GM12878 (cell line): ENCODE measurements around the gene ARL3. TPM values are rescaled to one million over a fixed set of nuclear protein-coding genes. Genes with fewer than 3 reads are reported as not detected.

Source experiments
- ATAC-seq: fragments of 200-7000 bp; cut with Tn5 transposase; 3 replicates; pipeline ENCODE4 v1.9.1; 2020; ENCODE audit warnings: mild to moderate bottlenecking, moderate library complexity
- BruUV-seq: library from RNA; stranded (reverse); fragments of 400-500 nt; replicated peaks from 2 replicates; lab custom pipeline; 2021; lab: Mats Ljungman, UMichigan
- CTCF ChIA-PET: fragments of 300-600 bp; sonication (Branson Sonifier 250); formaldehyde crosslinking; extraction: SDS; loops from one replicate; lab custom pipeline; 2021; ENCODE audit warnings: inconsistent platforms; lab: Yijun Ruan, JAX
- POLR2A ChIA-PET: fragments of 350-600 bp; formaldehyde crosslinking; extraction: SDS; loops from one replicate; lab custom pipeline; 2021; ENCODE audit warnings: inconsistent platforms; lab: Charles Lee
- RAD21 ChIA-PET: fragments of 300-600 bp; sonication (Branson Sonifier 250); formaldehyde crosslinking; loops from one replicate; lab custom pipeline; 2023; ENCODE audit warnings: antibody characterized with exemption; ENCODE audit not compliant: unreplicated experiment; lab: Charles Lee
- SMC1A ChIA-PET: fragments of 300-600 bp; sonication (Branson Sonifier 250); formaldehyde crosslinking; loops from one replicate; lab custom pipeline; 2023; ENCODE audit not compliant: unreplicated experiment, uncharacterized antibody; lab: Charles Lee
- DNase-seq: peaks from one replicate; pipeline ENCODE4 v3.0.0-alpha.2; 2011; ENCODE audit warnings: low read depth, low spot score
- FAIRE-seq: peaks from 3 replicates; lab custom pipeline; 2011; peaks lifted over from hg19 to GRCh38; lab: Jason Lieb, UNC
- H2AFZ ChIP-seq: 2 replicates; pipeline ENCODE4 v1.6.0; 2011; ENCODE audit warnings: low read depth, low read length, control low read depth; ENCODE audit not compliant: control insufficient read depth
- H3K27ac ChIP-seq: 2 replicates; pipeline ENCODE4 v1.5.1; 2011; ENCODE audit warnings: control low read depth; ENCODE audit not compliant: control insufficient read depth, insufficient read depth
- H3K27me3 ChIP-seq, 2 experiments: replicated peaks in 1 of 2; 2 replicates each; pipeline versions ENCODE4 v1.6.0 to v1.6.1; 2011; ENCODE audit warnings: low read length in 1 of 2; ENCODE audit not compliant: control insufficient read depth in 2 of 2, insufficient read depth in 2 of 2
- H3K36me3 ChIP-seq, 2 experiments: 2 replicates each; pipeline ENCODE4 v1.5.1; 2011; ENCODE audit warnings: low read length in 1 of 2; ENCODE audit not compliant: control insufficient read depth in 2 of 2, insufficient read depth in 2 of 2
- H3K4me1 ChIP-seq: 2 replicates; pipeline ENCODE4 v1.6.1; 2011; ENCODE audit warnings: mild to moderate bottlenecking, low read length, moderate library complexity, mixed read lengths; ENCODE audit not compliant: control insufficient read depth, insufficient read depth
- H3K4me2 ChIP-seq: 2 replicates; pipeline ENCODE4 v1.6.0; 2011; ENCODE audit warnings: control low read depth; ENCODE audit not compliant: control insufficient read depth, insufficient read depth
- H3K4me3 ChIP-seq: fragments of 200-600 bp; sonication (generic); 2 replicates; pipeline ENCODE4 v1.5.1; 2016
- H3K79me2 ChIP-seq: 2 replicates; pipeline ENCODE4 v1.6.0; 2011; ENCODE audit warnings: low read length; ENCODE audit not compliant: control insufficient read depth, insufficient read depth
- H3K9ac ChIP-seq: 2 replicates; pipeline ENCODE4 v1.8.0; 2011; ENCODE audit warnings: low read length, control low read depth, mixed read lengths; ENCODE audit not compliant: control insufficient read depth, insufficient read depth
- H3K9me3 ChIP-seq: replicated peaks from 3 replicates; pipeline ENCODE4 v1.5.1; 2011; ENCODE audit warnings: mild to moderate bottlenecking, low read length; ENCODE audit not compliant: control insufficient read depth, insufficient read depth
- H4K20me1 ChIP-seq: 2 replicates; pipeline ENCODE4 v1.6.0; 2011; ENCODE audit not compliant: control insufficient read depth, insufficient read depth
- EP300 ChIP-seq, 2 experiments: fragments of 150-350 bp in 1 of 2; IDR thresholded peaks; 2 replicates each; pipeline ENCODE4 v1.6.1; 2011 to 2012; ENCODE audit warnings: low read depth in 2 of 2, low read length in 2 of 2, borderline replicate concordance in 1 of 2, improper control_type of control experiment in 1 of 2, inconsistent platforms in 1 of 2; ENCODE audit not compliant: control insufficient read depth in 1 of 2
- IRF5 ChIP-seq: fragments of 450-650 bp; IDR thresholded peaks from 2 replicates; pipeline ENCODE4 v1.6.1; 2017; ENCODE audit warnings: borderline replicate concordance
- MAX ChIP-seq: IDR thresholded peaks from 2 replicates; pipeline ENCODE4 v1.6.1; 2012; ENCODE audit warnings: low read depth, low read length, improper control_type of control experiment
- MEF2B ChIP-seq: fragments of 450-650 bp; IDR thresholded peaks from 2 replicates; pipeline ENCODE4 v1.6.1; 2018; ENCODE audit warnings: mild to moderate bottlenecking, moderate library complexity; ENCODE audit not compliant: partially characterized antibody, poor library complexity, severe bottlenecking
- NKRF ChIP-seq: fragments of 450-650 bp; conservative IDR thresholded peaks from 2 replicates; pipeline ENCODE4 v1.6.1; 2017; ENCODE audit warnings: mild to moderate bottlenecking, moderate library complexity
- PBX3 ChIP-seq: IDR thresholded peaks from 2 replicates; pipeline ENCODE4 v1.6.1; 2011; ENCODE audit warnings: mild to moderate bottlenecking, low read depth, low read length, moderate library complexity; ENCODE audit not compliant: insufficient replicate concordance
- RELA ChIP-seq: fragments of 450-650 bp; IDR thresholded peaks from 2 replicates; pipeline ENCODE4 v1.8.0; 2014; ENCODE audit warnings: borderline replicate concordance; ENCODE audit not compliant: partially characterized antibody
- SKIL ChIP-seq: fragments of 450-650 bp; IDR thresholded peaks from 2 replicates; pipeline ENCODE4 v1.6.1; 2017; ENCODE audit warnings: mild to moderate bottlenecking, low read depth, inconsistent platforms; ENCODE audit not compliant: poor library complexity, severe bottlenecking
- WGBS: methylation state at CpG from one replicate; pipeline ENCODE4 v1.1.6; 2016; ENCODE audit warnings: low lambda C conversion rate; ENCODE audit not compliant: insufficient replicate concordance, insufficient coverage; ENCODE audit errors: missing lambda C conversion rate; 5-methylcytosine and 5-hydroxymethylcytosine counted together
- in situ Hi-C: fragments of 300-500 bp; cut with MboI; formaldehyde crosslinking; loops from 9 replicates; pipeline ENCODE4 v1.14.3; 2018; ENCODE audit warnings: mixed read lengths
- intact Hi-C: fragments of 100-400 bp; cut with micrococcal nuclease; formaldehyde crosslinking; loops from one replicate; pipeline ENCODE4 v1.14.2; 2022; ENCODE audit not compliant: unreplicated experiment
- polyA plus RNA-seq, 11 experiments: library from polyadenylated mRNA; depleted of rRNA in 4 of 11; unstranded in 6 of 11; stranded (reverse) in 5 of 11; fragments of >200 nt; fragmentation: Nextera tagmentation in 4 of 11; fragmentation: Illumina TruSeq in 1 of 11; extraction: Ambion mirVana in 4 of 11; extraction: Trizol in 1 of 11; gene quantifications; 1 replicate in 1 of 11; 2 replicates in 10 of 11; pipeline versions ENCODE4 v1.2.1 to v1.2.3, GENCODE V29; 2011 to 2016; ENCODE audit warnings: inconsistent platforms in 2 of 11, missing spikeins in 2 of 11, low read depth in 1 of 11
- total RNA-seq, 4 experiments: library from RNA; depleted of rRNA in 3 of 4; stranded (reverse); fragments of >200 nt in 3 of 4; fragmentation: Illumina TruSeq in 1 of 4; extraction: Trizol in 1 of 4; gene quantifications; 2 replicates each; pipeline versions ENCODE4 v1.2.1 to v1.2.3, GENCODE V29; 2013 to 2021

Gene ARL3
- total and polyA plus RNA-seq, 10 of the 15 experiments (the other 5 are each of a cell fraction or from before 2014, with no cell fraction given), result 4.9 to 26.1 (median 11.0) TPM

- BruUV-seq, result no TSS peak
- Histone ChIP-seq H3K36me3 (no peaks in the 10 kb centered on the region), H4K20me1 (no peaks in the 10 kb centered on the region; the same call in 1 of the 2 replicates), H3K9ac (peak overlapping the region; percentile 95), H3K79me2 (peaks cover 41% of the 10 kb centered on the region), H3K4me1 (0 out of 2 replicates have a peak, but pooled peaks cover 6% of the 10 kb centered on the region), H3K27ac (peak overlapping the region; percentile 70; the same call in 1 of the 2 replicates), H3K9me3 (no peaks in the 10 kb centered on the region), H3K4me2 (peak overlapping the region; percentile 96), H3K27me3 (no peaks in the 10 kb centered on the region), H2AFZ (no peak overlapping the region), H3K4me3 (peak overlapping the region; percentile 68)
- DNase-seq (no peak), ATAC-seq (no peak), FAIRE-seq (no peak)
- no peak for TF ChIP-seq PBX3
- no peak for TF ChIP-seq EP300 (IDR thresholded peaks at IDR 0.05; ENCODE audit: borderline replicate concordance in 1 of 2, control insufficient read depth in 1 of 2, low read depth in 2 of 2, low read length in 2 of 2)
- TF ChIP-seq RELA, result no peak
- no peak for TF ChIP-seq MAX
- no peak for TF ChIP-seq MEF2B
- TF ChIP-seq SKIL, result no peak
- no peak for TF ChIP-seq IRF5
- TF ChIP-seq NKRF, result no peak
- ChIA-PET CTCF (interaction anchor here (5.6 kb wide), 1 partner anchor 8 kb away, joined by 35 read pairs; no protein-coding TSS in a partner anchor), SMC1A (interaction anchor here (0.9 to 2.5 kb wide), 3 partner anchors 8 to 29 kb away, joined by 3 to 6 read pairs (median 6); no protein-coding TSS in a partner anchor), RAD21 (interaction anchor here (0.7 to 2.1 kb wide), 4 partner anchors 8 to 70 kb away, joined by 3 to 16 read pairs (median 4); partner anchors contain the start of genes ARL3 and SFXN2), POLR2A (interaction anchor here (1.2 to 4.0 kb wide), 5 partner anchors 9 to 71 kb away, joined by 4 to 41 read pairs (median 5); partner anchors contain the start of genes ARL3 and SFXN2)
- intact Hi-C loops, result no loop called here
- in situ Hi-C loops, result no loop called here
- WGBS, result 74% methylated on average over 4 of the region's 4 CpGs
These were observed 31.0 kb upstream of the ARL3 start for GRCh38 chr10:102745157-102745556.
